ENCODE measurements around the gene ADAMTS6.

GRCh38 chr5:65525726-65526125 is 44.0 kb upstream of the ADAMTS6 start:
- TF ChIP-seq CTCF (IDR thresholded peaks at IDR 0.05; ENCODE audit: poor library complexity) (no peak), EZH2phosphoT487 (IDR thresholded peaks at IDR 0.05; ENCODE audit: low read depth, severe bottlenecking, unreplicated experiment) (no peak), EZH2 (IDR thresholded peaks at IDR 0.05; ENCODE audit: borderline replicate concordance) (no peak)

All from hepatocyte (in vitro differentiated cells).